Thoracic aorta (tissue), 2 donors: ENCODE measurements around the gene SYPL1. TPM values are rescaled to one million over a fixed set of nuclear protein-coding genes. Genes with fewer than 3 reads are reported as not detected.

Experiments used
- ATAC-seq: fragments of 150-250 bp; one replicate; pipeline ENCODE4 v1.8.0; 2017; ENCODE audit warnings: low read depth; ENCODE audit not compliant: insufficient number of reproducible peaks, low FRiP score
- DNase-seq: peaks from one replicate; pipeline ENCODE4 v3.0.0-alpha.2; 2020; ENCODE audit warnings: low spot score
- H3K27ac ChIP-seq, 2 donors: fragments of 200-600 bp; sonication (generic); 1 replicate in 1 of 2; 2 replicates in 1 of 2; pipeline ENCODE4 v1.5.1; 2016; ENCODE audit warnings: mild to moderate bottlenecking in 2 of 2, moderate library complexity in 2 of 2
- H3K27me3 ChIP-seq: fragments of 200-600 bp; sonication (generic); replicated peaks from 2 replicates; pipeline ENCODE4 v1.6.0; 2016; ENCODE audit warnings: mild to moderate bottlenecking; ENCODE audit not compliant: insufficient read depth
- H3K36me3 ChIP-seq: fragments of 200-600 bp; sonication (generic); one replicate; pipeline ENCODE4 v1.5.1; 2016
- H3K4me1 ChIP-seq, 2 donors: fragments of 200-600 bp; sonication (generic); 1 replicate in 1 of 2; 2 replicates in 1 of 2; pipeline versions ENCODE4 v1.5.1 to v1.6.0; 2016; ENCODE audit warnings: low read depth in 2 of 2, mild to moderate bottlenecking in 1 of 2; ENCODE audit not compliant: control insufficient read depth in 1 of 2
- H3K4me3 ChIP-seq: fragments of 200-600 bp; sonication (generic); 2 replicates; pipeline ENCODE4 v1.5.1; 2016; ENCODE audit warnings: mild to moderate bottlenecking
- H3K9me3 ChIP-seq: fragments of 200-600 bp; sonication (generic); 2 replicates; pipeline ENCODE4 v1.5.1; 2016
- total RNA-seq, 2 donors: library from RNA; depleted of rRNA; stranded (reverse); fragments of >200 nt; gene quantifications; one replicate each; pipeline versions ENCODE4 v1.1.0 to v1.2.3, GENCODE V29; 2016
- TF ChIP-seq, protein P1 (sequence below): fragments of 200-600 bp; sonication (generic); IDR thresholded peaks from one replicate; pipeline ENCODE4 v1.5.1; 2019; ENCODE audit warnings: antibody characterized with exemption

Gene SYPL1
- total RNA-seq, 2 donors from 2014 or later = 47.1 to 82.1 TPM

DNA sequence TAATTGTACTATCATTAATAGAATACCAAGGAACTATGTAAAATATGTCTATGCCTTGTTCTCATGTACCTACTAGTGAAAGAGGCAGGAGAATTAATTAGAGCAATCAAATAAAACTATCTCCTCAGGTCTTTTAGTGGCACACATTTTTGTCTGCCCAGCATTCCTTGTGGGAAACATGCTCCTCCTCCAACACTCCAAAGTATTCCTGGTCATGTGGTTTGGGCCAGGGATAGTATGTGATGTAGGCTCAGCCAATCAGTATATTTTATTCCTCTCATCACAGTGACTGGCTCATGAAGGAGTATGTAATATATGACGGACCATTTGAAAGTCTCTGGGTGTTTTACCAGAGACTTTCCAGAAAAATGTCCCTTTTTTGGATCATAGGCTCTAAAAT, 16.7 kb upstream of the SYPL1 start:
- Histone ChIP-seq H3K4me3 (no peak overlapping the region), H3K27ac (no peak overlapping the region), H3K36me3 (no peaks in the 10 kb centered on the region), H3K9me3 (no peaks in the 10 kb centered on the region), H3K4me1 (no peaks in the 10 kb centered on the region), H3K27me3 (no peaks in the 10 kb centered on the region)
- TF ChIP-seq, protein P1, sequence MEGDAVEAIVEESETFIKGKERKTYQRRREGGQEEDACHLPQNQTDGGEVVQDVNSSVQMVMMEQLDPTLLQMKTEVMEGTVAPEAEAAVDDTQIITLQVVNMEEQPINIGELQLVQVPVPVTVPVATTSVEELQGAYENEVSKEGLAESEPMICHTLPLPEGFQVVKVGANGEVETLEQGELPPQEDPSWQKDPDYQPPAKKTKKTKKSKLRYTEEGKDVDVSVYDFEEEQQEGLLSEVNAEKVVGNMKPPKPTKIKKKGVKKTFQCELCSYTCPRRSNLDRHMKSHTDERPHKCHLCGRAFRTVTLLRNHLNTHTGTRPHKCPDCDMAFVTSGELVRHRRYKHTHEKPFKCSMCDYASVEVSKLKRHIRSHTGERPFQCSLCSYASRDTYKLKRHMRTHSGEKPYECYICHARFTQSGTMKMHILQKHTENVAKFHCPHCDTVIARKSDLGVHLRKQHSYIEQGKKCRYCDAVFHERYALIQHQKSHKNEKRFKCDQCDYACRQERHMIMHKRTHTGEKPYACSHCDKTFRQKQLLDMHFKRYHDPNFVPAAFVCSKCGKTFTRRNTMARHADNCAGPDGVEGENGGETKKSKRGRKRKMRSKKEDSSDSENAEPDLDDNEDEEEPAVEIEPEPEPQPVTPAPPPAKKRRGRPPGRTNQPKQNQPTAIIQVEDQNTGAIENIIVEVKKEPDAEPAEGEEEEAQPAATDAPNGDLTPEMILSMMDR = no peak
- DNase-seq (no peak), ATAC-seq (no peak)

DNA sequence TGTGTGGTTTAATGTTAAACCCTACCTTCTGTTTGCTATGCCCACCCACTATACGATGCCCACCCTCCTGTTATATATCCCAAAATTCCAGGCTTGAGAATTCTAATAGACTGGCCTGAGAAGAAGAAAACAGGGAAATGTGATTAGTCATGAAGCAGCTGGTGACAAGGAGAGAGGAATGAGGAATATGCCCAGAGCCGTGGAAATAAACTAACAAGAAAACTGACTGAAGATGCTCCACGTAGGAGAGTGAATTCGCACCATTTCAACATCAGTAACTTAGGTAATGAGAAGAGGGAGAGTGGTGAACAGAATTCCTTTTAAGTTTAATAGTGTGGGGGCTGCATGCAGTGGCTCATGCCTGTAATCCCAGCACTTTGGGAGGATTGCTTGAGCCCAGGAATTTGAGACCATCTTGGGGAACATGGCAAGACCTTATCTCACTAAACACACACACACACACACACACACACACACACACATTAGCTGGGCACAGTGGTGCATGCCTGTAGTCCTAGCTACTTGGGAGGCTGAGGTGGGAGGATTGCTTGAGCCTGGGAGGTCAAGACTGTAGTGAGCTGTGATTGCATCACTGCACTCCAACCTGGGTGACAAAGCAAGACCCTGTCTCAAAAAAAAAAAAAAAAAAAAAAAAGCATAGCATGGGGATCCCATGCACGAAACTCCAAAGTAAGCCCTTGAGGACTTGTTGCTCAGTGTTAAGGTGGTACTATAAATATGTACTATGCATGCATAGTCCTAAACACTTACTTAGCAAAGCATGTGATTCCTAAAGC, 16.1 kb upstream of the SYPL1 start:
- no peaks in the 10 kb centered on the region for H3K27me3 ChIP-seq
- no peaks in the 10 kb centered on the region for H3K4me1 ChIP-seq
- ATAC-seq (no peak), DNase-seq (no peak)
- TF ChIP-seq, protein P1 = no peak
- H3K36me3 ChIP-seq = no peaks in the 10 kb centered on the region
- no peaks in the 10 kb centered on the region for H3K9me3 ChIP-seq
- H3K27ac ChIP-seq = no peak overlapping the region
- no peak overlapping the region for H3K4me3 ChIP-seq

DNA sequence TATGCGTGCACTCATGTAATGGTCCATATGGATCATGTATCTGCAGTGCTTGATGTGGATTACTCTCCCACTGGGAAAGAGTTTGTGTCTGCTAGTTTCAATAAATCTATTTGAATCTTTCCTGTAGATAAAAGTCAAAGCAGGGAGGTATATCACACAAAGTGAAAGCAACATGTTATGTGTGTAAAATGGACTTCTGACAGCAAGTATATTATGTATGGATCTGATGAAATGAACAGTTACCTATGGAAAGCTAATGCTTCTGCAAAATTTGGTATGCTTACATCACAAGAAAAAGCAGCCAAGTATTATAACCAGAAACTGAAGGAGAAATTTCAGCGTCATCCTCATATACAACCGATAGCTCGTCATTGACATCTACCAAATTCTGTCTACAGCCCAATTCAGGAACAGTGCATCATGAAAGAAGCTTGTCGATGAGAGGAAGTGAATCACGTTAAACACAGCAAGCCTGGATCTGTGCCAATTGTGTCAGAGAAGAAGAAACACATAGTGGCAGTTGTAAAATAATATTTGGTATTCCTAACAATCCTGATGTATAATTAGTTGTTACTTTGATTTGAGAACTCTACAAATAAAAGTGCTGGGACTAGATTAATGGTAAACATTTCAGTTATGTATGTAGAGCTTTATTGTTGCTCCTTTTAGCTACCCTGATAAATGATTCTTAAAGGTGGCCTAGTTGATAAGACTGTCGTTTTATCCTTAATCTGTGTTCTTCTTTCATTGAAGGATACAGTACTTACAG, 14.2 kb upstream of the SYPL1 start:
- ATAC-seq = no peak
- TF ChIP-seq, protein P1 = no peak

DNA sequence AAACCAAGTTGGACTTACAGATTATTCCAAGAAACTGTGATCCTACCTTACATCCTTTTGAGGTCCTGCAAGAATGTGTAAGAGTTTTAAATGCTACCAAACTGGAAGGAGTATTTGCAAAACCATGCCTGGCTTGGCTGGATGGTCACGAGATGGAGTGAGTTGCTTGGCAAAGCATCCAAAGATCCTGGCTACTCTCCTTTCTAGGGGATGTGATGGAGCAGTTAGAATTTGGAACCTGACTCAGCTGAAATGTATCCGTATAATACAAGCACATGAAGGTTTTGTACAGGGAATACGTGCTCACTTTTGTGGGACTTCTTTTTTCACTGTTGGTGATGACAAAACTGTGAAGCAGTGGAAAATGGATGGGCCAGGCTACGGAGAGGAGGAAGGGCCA, 13.3 kb upstream of the SYPL1 start:
- no peaks in the 10 kb centered on the region for H3K27me3 ChIP-seq
- H3K36me3 ChIP-seq = no peaks in the 10 kb centered on the region
- H3K4me3 ChIP-seq = no peak overlapping the region
- TF ChIP-seq, protein P1 = no peak
- no peak for ATAC-seq
- H3K4me1 ChIP-seq = no peaks in the 10 kb centered on the region
- no peaks in the 10 kb centered on the region for H3K9me3 ChIP-seq
- no peak for DNase-seq
- no peak overlapping the region for H3K27ac ChIP-seq

More for the DNA sequence above, 14.2 kb upstream of the SYPL1 start:
- no peaks in the 10 kb centered on the region for H3K4me1 ChIP-seq
- no peaks in the 10 kb centered on the region for H3K36me3 ChIP-seq
- no peak overlapping the region for H3K4me3 ChIP-seq
- H3K27me3 ChIP-seq = no peaks in the 10 kb centered on the region
- no peak for DNase-seq
- no peak overlapping the region for H3K27ac ChIP-seq
- no peaks in the 10 kb centered on the region for H3K9me3 ChIP-seq

DNA sequence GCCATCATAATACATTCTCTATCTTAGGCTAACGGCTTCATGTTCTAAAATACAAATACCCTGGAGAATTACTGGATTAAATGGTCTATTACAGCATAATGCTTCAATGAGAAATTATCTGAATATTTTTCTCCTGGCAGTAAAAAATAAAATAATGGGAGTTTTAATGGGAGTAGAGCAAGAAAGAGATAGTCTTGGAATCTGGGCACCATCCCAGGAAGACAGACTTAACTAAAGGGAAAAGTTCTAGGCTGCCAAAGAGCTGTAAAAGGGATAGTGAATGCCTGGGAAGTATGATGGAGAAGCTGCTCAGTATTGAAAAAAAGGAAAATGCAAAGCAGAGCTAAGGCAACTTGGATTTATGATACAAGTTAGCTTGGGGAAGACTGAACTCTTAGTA, 12.1 kb upstream of the SYPL1 start:
- Histone ChIP-seq H3K4me1 (no peaks in the 10 kb centered on the region), H3K9me3 (no peaks in the 10 kb centered on the region), H3K36me3 (no peaks in the 10 kb centered on the region), H3K27me3 (no peaks in the 10 kb centered on the region), H3K4me3 (no peak overlapping the region), H3K27ac (no peak overlapping the region)
- DNase-seq (no peak), ATAC-seq (no peak)
- TF ChIP-seq, protein P1 = no peak
